ENCODE data around the gene ZNF100.
"Not testable (repeated sequence)": the region's sequence is repeated elsewhere in the genome, so short reads cannot be mapped to it uniquely, and the experiment has no call there.

DNA sequence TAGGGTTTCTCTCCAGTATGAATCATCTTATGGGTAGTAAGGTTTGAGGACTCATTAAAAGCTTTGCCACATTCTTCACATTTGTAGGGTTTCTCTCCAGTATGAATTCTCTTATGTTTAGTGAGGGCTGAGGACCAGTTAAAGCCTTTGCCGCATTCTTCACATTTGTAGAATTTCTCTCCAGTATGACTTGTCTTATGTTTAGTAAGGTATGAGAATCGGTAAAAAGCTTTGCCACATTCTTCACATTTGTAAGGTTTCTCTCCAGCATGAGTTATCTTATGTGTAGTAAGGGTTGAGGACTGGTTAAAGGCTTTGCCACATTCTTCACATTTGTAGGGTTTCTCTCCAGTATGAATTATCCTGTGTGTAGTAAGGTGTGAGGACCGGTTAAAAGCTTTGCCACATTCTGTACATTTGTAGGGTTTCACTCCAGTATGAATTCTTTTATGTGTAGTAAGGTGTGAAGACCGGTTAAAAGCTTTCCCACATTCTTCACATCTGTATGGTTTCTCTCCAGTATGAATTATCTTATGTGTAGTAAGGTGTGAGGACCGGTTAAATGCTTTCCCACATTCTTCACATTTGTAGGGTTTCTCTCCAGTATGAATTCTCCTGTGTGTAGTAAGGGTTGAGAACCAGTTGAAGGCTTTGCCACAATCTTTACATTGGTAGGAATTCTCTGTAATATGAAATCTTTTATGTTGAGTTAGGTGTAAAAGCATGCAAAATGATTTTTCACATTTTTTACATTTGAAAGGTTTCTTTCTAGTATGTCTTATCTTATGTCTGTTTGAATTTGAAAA, 40.2 kb downstream of the ZNF100 start:
- TF ChIP-seq, protein P1, sequence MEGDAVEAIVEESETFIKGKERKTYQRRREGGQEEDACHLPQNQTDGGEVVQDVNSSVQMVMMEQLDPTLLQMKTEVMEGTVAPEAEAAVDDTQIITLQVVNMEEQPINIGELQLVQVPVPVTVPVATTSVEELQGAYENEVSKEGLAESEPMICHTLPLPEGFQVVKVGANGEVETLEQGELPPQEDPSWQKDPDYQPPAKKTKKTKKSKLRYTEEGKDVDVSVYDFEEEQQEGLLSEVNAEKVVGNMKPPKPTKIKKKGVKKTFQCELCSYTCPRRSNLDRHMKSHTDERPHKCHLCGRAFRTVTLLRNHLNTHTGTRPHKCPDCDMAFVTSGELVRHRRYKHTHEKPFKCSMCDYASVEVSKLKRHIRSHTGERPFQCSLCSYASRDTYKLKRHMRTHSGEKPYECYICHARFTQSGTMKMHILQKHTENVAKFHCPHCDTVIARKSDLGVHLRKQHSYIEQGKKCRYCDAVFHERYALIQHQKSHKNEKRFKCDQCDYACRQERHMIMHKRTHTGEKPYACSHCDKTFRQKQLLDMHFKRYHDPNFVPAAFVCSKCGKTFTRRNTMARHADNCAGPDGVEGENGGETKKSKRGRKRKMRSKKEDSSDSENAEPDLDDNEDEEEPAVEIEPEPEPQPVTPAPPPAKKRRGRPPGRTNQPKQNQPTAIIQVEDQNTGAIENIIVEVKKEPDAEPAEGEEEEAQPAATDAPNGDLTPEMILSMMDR (IDR thresholded peaks at IDR 0.05) = not testable (repeated sequence)
- TF ChIP-seq POLR2AphosphoS5 (IDR thresholded peaks at IDR 0.05; ENCODE audit: low read depth, low read length); YY1 (IDR thresholded peaks at IDR 0.05; ENCODE audit: low read depth); GABPA (IDR thresholded peaks at IDR 0.05; ENCODE audit: low read depth); TAF1 (IDR thresholded peaks at IDR 0.05; ENCODE audit: borderline replicate concordance, low read depth, low read length); NFIC (IDR thresholded peaks at IDR 0.05; ENCODE audit: borderline replicate concordance); RAD21 (IDR thresholded peaks at IDR 0.05; ENCODE audit: low read length); GATA2 (CRISPR knock-in tag; IDR thresholded peaks at IDR 0.05): not testable (repeated sequence)

Measured in SK-N-SH (cell line).